Measurements from ENCODE around the gene RABEPK. TPM values are rescaled to one million over a fixed set of nuclear protein-coding genes. Genes with fewer than 3 reads are reported as not detected.

Gene RABEPK
- total and polyA plus RNA-seq, 2 of the 4 experiments (the other 2 are of a cell fraction), result 43.9 to 59.7 TPM

GRCh38 chr9:125183054-125183453, 17.3 kb upstream of the RABEPK start:
- peak; percentile 32; the same call in 1 of the 2 replicates for ATAC-seq (ENCODE audit: low read depth)
- H3K56ac ChIP-seq (ENCODE audit: extremely low read depth, insufficient read depth, low read length), result no peak overlapping the region
- ChIA-PET CTCF (no interaction called here), POLR2A (ENCODE audit: unreplicated experiment) (no interaction called here)
- no peak overlapping the region for H2BK120ac ChIP-seq (ENCODE audit: low read depth, low read length)
- H2AFZ ChIP-seq (replicated peaks; ENCODE audit: low read length, poor library complexity), result no peak overlapping the region
- H2AK9ac ChIP-seq (replicated peaks; ENCODE audit: low read depth, low read length, poor library complexity), result no peak overlapping the region
- no peak overlapping the region for H4K8ac ChIP-seq (ENCODE audit: low read depth in 2 of 2, low read length in 2 of 2)
- H2BK15ac ChIP-seq (ENCODE audit: low read depth, low read length), result no peak overlapping the region
- H3K4me3 ChIP-seq (ENCODE audit: insufficient read depth, low read depth, low read length), result no peak overlapping the region
- peaks cover 11% of the 10 kb centered on the region for H3K9me1 ChIP-seq (ENCODE audit: insufficient read depth, low read length)
- DNase-seq, result peak; percentile 34
- H4K5ac ChIP-seq (ENCODE audit: low read depth, low read length), result no peak overlapping the region
- 50% methylated on average over 1 of the region's 2 CpGs; no CpG with 5 or more reads in 1 of the 2 experiments for WGBS, 2 experiments (ENCODE audit: extremely low coverage in 2 of 2, insufficient read length in 1 of 2)
- H3K9me3 ChIP-seq (ENCODE audit: control insufficient read depth, insufficient read depth, low read length), result no peaks in the 10 kb centered on the region
- H3K9ac ChIP-seq (ENCODE audit: low read depth, low read length), result no peak overlapping the region
- no peak overlapping the region for H2AK5ac ChIP-seq (ENCODE audit: low read depth, low read length)
- H3K4me1 ChIP-seq (ENCODE audit: control insufficient read depth, insufficient read depth, low read length), result peaks cover 5% of the 10 kb centered on the region
- no peaks in the 10 kb centered on the region; the same call in 1 of the 2 replicates for H3K36me3 ChIP-seq (ENCODE audit: control insufficient read depth, insufficient read depth, low read length)
- no peak overlapping the region for H2BK20ac ChIP-seq (ENCODE audit: low read depth, low read length)
- peaks cover 25 to 70% of the 10 kb centered on the region in 2 experiments for H3K79me1 ChIP-seq (ENCODE audit: low read depth in 1 of 2, low read length in 2 of 2)
- H3K27me3 ChIP-seq (ENCODE audit: control insufficient read depth, insufficient read depth, low read length), result no peaks in the 10 kb centered on the region
- no TSS peak for BruUV-seq (replicated peaks)
- H3K27ac ChIP-seq (ENCODE audit: insufficient read depth, low read length), result no peak overlapping the region
- H3K18ac ChIP-seq (ENCODE audit: low read depth, low read length), result no peak overlapping the region
- H3K4ac ChIP-seq (ENCODE audit: low read depth, low read length), result no peak overlapping the region
- no peak overlapping the region for H2BK5ac ChIP-seq (ENCODE audit: low read depth, low read length, poor library complexity, severe bottlenecking)
- intact Hi-C loops (cut with micrococcal nuclease), result no loop called here
- no peak overlapping the region for H3K14ac ChIP-seq (replicated peaks; ENCODE audit: low read depth, low read length)
- H3K4me2 ChIP-seq (ENCODE audit: low read depth, low read length), result no peak overlapping the region
- H4K91ac ChIP-seq (ENCODE audit: insufficient read depth, low read depth, low read length), result no peak overlapping the region
- peaks cover 59% of the 10 kb centered on the region for H4K20me1 ChIP-seq (ENCODE audit: insufficient read depth, low read length)
- no peak overlapping the region for H3K23ac ChIP-seq (ENCODE audit: low read depth, low read length)
- TF ChIP-seq MXI1 (IDR thresholded peaks at IDR 0.05; ENCODE audit: borderline replicate concordance, low read depth, low read length) (no peak), RAD21 (IDR thresholded peaks at IDR 0.05; ENCODE audit: low read length) (no peak), CHD1 (IDR thresholded peaks at IDR 0.05; ENCODE audit: low read depth, low read length) (no peak), MAFK (IDR thresholded peaks at IDR 0.05; ENCODE audit: low read depth, low read length) (no peak), RCOR1 (IDR thresholded peaks at IDR 0.05; ENCODE audit: insufficient replicate concordance, low read length) (no peak)
- in situ Hi-C loops (cut with MboI; ENCODE audit: low sequenced_read_pairs), result no loop called here
- dilution Hi-C loops (cut with HindIII; ENCODE audit: low sequenced_read_pairs, unreplicated experiment), result no loop called here
